MM.1S (cell line): ENCODE data around the gene EPN2.

Source experiments
- EZH2 ChIP-seq: fragments of 300-600 bp; sonication (generic); optimal IDR thresholded peaks from 2 replicates; pipeline ENCODE3; 2017; ENCODE audit warnings: low read depth, mild to moderate bottlenecking, antibody characterized with exemption, low read length, mixed read lengths
- TF ChIP-seq, protein P1 (sequence below): fragments of 300-600 bp; sonication (generic); IDR thresholded peaks from 2 replicates; pipeline ENCODE4 v1.5.1; 2016; ENCODE audit warnings: antibody characterized with exemption, low read length, mixed read lengths

DNA sequence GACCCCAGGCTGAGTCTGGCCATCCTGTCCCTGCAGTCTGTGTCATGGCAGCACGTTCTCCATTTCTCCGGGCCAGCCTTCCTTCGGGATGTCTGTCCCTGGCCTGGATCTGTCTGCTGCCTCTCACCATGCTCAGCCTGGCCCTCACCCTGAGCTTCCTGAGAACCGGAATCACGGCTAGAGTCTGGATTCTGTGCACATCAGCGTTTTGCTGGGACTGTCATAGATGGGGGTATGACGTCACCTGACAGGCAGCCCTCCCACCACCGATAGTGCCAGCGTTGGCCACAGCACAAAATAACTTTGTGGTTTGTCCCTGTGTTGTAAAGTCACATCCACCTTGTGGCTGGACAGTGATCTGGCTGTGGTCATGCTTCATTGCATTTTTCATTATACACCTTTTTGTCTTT lies 66.2 kb downstream of the EPN2 start:
- TF ChIP-seq EZH2, result no peak
- TF ChIP-seq, protein P1, sequence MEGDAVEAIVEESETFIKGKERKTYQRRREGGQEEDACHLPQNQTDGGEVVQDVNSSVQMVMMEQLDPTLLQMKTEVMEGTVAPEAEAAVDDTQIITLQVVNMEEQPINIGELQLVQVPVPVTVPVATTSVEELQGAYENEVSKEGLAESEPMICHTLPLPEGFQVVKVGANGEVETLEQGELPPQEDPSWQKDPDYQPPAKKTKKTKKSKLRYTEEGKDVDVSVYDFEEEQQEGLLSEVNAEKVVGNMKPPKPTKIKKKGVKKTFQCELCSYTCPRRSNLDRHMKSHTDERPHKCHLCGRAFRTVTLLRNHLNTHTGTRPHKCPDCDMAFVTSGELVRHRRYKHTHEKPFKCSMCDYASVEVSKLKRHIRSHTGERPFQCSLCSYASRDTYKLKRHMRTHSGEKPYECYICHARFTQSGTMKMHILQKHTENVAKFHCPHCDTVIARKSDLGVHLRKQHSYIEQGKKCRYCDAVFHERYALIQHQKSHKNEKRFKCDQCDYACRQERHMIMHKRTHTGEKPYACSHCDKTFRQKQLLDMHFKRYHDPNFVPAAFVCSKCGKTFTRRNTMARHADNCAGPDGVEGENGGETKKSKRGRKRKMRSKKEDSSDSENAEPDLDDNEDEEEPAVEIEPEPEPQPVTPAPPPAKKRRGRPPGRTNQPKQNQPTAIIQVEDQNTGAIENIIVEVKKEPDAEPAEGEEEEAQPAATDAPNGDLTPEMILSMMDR, result no peak
